Lower lobe of right lung (tissue), 2 donors: ENCODE measurements around the gene ZNF516. TPM values are rescaled to one million over a fixed set of nuclear protein-coding genes. Genes with fewer than 3 reads are reported as not detected.

Experiments used
- ATAC-seq, 2 donors: fragments of 200-7000 bp; cut with Tn5 transposase; one replicate each; pipeline ENCODE4 v1.9.1; 2020 to 2022; ENCODE audit warnings: mild to moderate bottlenecking in 2 of 2, moderate library complexity in 2 of 2
- DNase-seq: peaks from one replicate; pipeline ENCODE4 v3.0.0-alpha.2; 2020
- H3K27ac ChIP-seq: fragments of 200-600 bp; one replicate; pipeline ENCODE4 v1.8.0; 2022
- H3K27me3 ChIP-seq: fragments of 200-600 bp; one replicate; pipeline ENCODE4 v1.8.0; 2022; ENCODE audit warnings: low read depth
- H3K36me3 ChIP-seq: fragments of 200-600 bp; one replicate; pipeline ENCODE4 v1.8.0; 2022; ENCODE audit warnings: mild to moderate bottlenecking
- H3K4me1 ChIP-seq: fragments of 200-600 bp; one replicate; pipeline ENCODE4 v1.8.0; 2022
- H3K4me3 ChIP-seq: fragments of 200-600 bp; one replicate; pipeline ENCODE4 v1.8.0; 2022; ENCODE audit warnings: mild to moderate bottlenecking
- H3K9me3 ChIP-seq: fragments of 200-600 bp; one replicate; pipeline ENCODE4 v1.8.0; 2022
- CTCF ChIP-seq: fragments of 200-600 bp; IDR thresholded peaks from one replicate; pipeline ENCODE4 v1.8.0; 2022; ENCODE audit warnings: antibody characterized with exemption, mild to moderate bottlenecking
- intact Hi-C: fragments of 100-400 bp; cut with DNase I; formaldehyde crosslinking; loops from one replicate; pipeline ENCODE4 v1.11.0; 2022
- total RNA-seq: library from RNA; stranded (reverse); fragmentation: NEBNext Ultra II Directional; extraction: Animal tissue kit (Norgen Biotek cat#: 25700); gene quantifications from one replicate; pipeline ENCODE4 v1.2.1, GENCODE V29; 2021
- donor health status: DM: no; HTN: yes; CAD: no; lungs with severe emphysema.

ZNF516 gene
- total RNA-seq, 1 donor from 2014 or later: 28.8 TPM

GRCh38 chr18:76318607-76319006, 176.4 kb downstream of the ZNF516 start:
- DNase-seq: no peak
- H3K27ac ChIP-seq: no peak overlapping the region
- no peak for ATAC-seq
- no peaks in the 10 kb centered on the region for H3K27me3 ChIP-seq
- no peaks in the 10 kb centered on the region for H3K36me3 ChIP-seq
- intact Hi-C loops: no loop called here
- H3K4me1 ChIP-seq: no peaks in the 10 kb centered on the region
- TF ChIP-seq CTCF: no peak
- no peak overlapping the region for H3K4me3 ChIP-seq
- H3K9me3 ChIP-seq: no peaks in the 10 kb centered on the region

- no peak for TF ChIP-seq CTCF
- ATAC-seq (no peak), DNase-seq (no peak)
- no peak overlapping the region for H3K4me3 ChIP-seq
- H3K9me3 ChIP-seq: no peaks in the 10 kb centered on the region
- intact Hi-C loops: no loop called here
- H3K27me3 ChIP-seq: no peaks in the 10 kb centered on the region
- H3K36me3 ChIP-seq: no peaks in the 10 kb centered on the region
- H3K27ac ChIP-seq: no peak overlapping the region
- H3K4me1 ChIP-seq: no peaks in the 10 kb centered on the region
Measured at GRCh38 chr18:76317136-76317535, 177.9 kb downstream of the ZNF516 start.

GRCh38 chr18:76315722-76316230, 179.3 kb downstream of the ZNF516 start:
- no peaks in the 10 kb centered on the region for H3K36me3 ChIP-seq
- intact Hi-C loops: no loop called here
- no peaks in the 10 kb centered on the region for H3K9me3 ChIP-seq
- ATAC-seq: no peak
- H3K27ac ChIP-seq: no peak overlapping the region
- H3K27me3 ChIP-seq: no peaks in the 10 kb centered on the region
- DNase-seq: no peak
- no peak for TF ChIP-seq CTCF
- H3K4me1 ChIP-seq: no peaks in the 10 kb centered on the region
- H3K4me3 ChIP-seq: no peak overlapping the region

- Histone ChIP-seq H3K27ac (no peak overlapping the region), H3K4me3 (no peak overlapping the region), H3K27me3 (no peaks in the 10 kb centered on the region), H3K4me1 (no peaks in the 10 kb centered on the region), H3K9me3 (no peaks in the 10 kb centered on the region), H3K36me3 (no peaks in the 10 kb centered on the region)
- intact Hi-C loops: no loop called here
- no peak for ATAC-seq
- TF ChIP-seq CTCF: no peak
- no peak for DNase-seq
Measured at GRCh38 chr18:76314496-76314895, 180.5 kb downstream of the ZNF516 start.

GRCh38 chr18:76314015-76314414, 181.0 kb downstream of the ZNF516 start:
- no peaks in the 10 kb centered on the region for H3K36me3 ChIP-seq
- no peaks in the 10 kb centered on the region for H3K4me1 ChIP-seq
- intact Hi-C loops: no loop called here
- H3K27ac ChIP-seq: no peak overlapping the region
- no peak for TF ChIP-seq CTCF
- DNase-seq (no peak), ATAC-seq (no peak)
- no peaks in the 10 kb centered on the region for H3K27me3 ChIP-seq
- H3K9me3 ChIP-seq: no peaks in the 10 kb centered on the region
- no peak overlapping the region for H3K4me3 ChIP-seq
